Fibroblast of skin of right quadriceps (primary cell): ENCODE results near the gene ROCK2.

Experiments
- DNase-seq: peaks from one replicate; pipeline ENCODE4 v3.0.0-alpha.2; 2013

ROCK2 gene

GRCh38 chr2:11305958-11306357, 38.5 kb downstream of the ROCK2 start:
- DNase-seq = peak; percentile 88

- no peak for DNase-seq
Measured at GRCh38 chr2:11305338-11305737, 39.1 kb downstream of the ROCK2 start.

- no peak for DNase-seq
Measured at GRCh38 chr2:11304476-11304875, 40.0 kb downstream of the ROCK2 start.

GRCh38 chr2:11303290-11304013, 41.0 kb downstream of the ROCK2 start:
- no peak for DNase-seq

- no peak for DNase-seq
Measured at GRCh38 chr2:11299439-11299838, 45.0 kb downstream of the ROCK2 start.

GRCh38 chr2:11298592-11298991, 45.8 kb downstream of the ROCK2 start:
- no peak for DNase-seq

GRCh38 chr2:11296401-11296800, 48.0 kb downstream of the ROCK2 start:
- DNase-seq = no peak

GRCh38 chr2:11292464-11293255, 51.8 kb downstream of the ROCK2 start:
- DNase-seq = no peak

- no peak for DNase-seq
Measured at GRCh38 chr2:11290713-11291112, 53.7 kb downstream of the ROCK2 start.

GRCh38 chr2:11290211-11290610, 54.2 kb downstream of the ROCK2 start:
- DNase-seq = no peak

GRCh38 chr2:11288431-11288830, 56.0 kb downstream of the ROCK2 start:
- DNase-seq = no peak

GRCh38 chr2:11286749-11287148, 57.7 kb downstream of the ROCK2 start:
- peak; percentile 48 for DNase-seq

- no peak for DNase-seq
Measured at GRCh38 chr2:11286323-11286722, 58.1 kb downstream of the ROCK2 start.

GRCh38 chr2:11285499-11285898, 58.9 kb downstream of the ROCK2 start:
- DNase-seq = no peak

- DNase-seq = no peak
Measured at GRCh38 chr2:11281186-11281585, 63.2 kb downstream of the ROCK2 start.

GRCh38 chr2:11280713-11281112, 63.7 kb downstream of the ROCK2 start:
- no peak for DNase-seq

GRCh38 chr2:11279398-11279797, 65.0 kb downstream of the ROCK2 start:
- no peak for DNase-seq

GRCh38 chr2:11278219-11278618, 66.2 kb downstream of the ROCK2 start:
- no peak for DNase-seq

GRCh38 chr2:11275910-11276309, 68.5 kb downstream of the ROCK2 start:
- no peak for DNase-seq

GRCh38 chr2:11270891-11271290, 73.5 kb downstream of the ROCK2 start:
- peak; percentile 66 for DNase-seq

- no peak for DNase-seq
Measured at GRCh38 chr2:11267931-11268330, 76.5 kb downstream of the ROCK2 start.

- no peak for DNase-seq
Measured at GRCh38 chr2:11264818-11265217, 79.6 kb downstream of the ROCK2 start.

GRCh38 chr2:11264007-11264406, 80.4 kb downstream of the ROCK2 start:
- DNase-seq = no peak

GRCh38 chr2:11263177-11263576, 81.3 kb downstream of the ROCK2 start:
- no peak for DNase-seq
